ENCODE results near the gene ACIN1. TPM values are rescaled to one million over a fixed set of nuclear protein-coding genes. Genes with fewer than 3 reads are reported as not detected.

ACIN1 gene
- total and polyA plus RNA-seq, 9 donors: 72.5 to 157 (median 131) TPM

- WGBS (ENCODE audit: insufficient coverage): 33% methylated on average over 1 of the region's 5 CpGs
- H3K9me3 ChIP-seq (replicated peaks; ENCODE audit: control insufficient read depth, low read depth, low read length): no peaks in the 10 kb centered on the region
- H3K27me3 ChIP-seq (ENCODE audit: control insufficient read depth, insufficient read depth, low read length): no peaks in the 10 kb centered on the region
- no peak overlapping the region for H3K27ac ChIP-seq (ENCODE audit: low read length)
- H3K36me3 ChIP-seq (ENCODE audit: control insufficient read depth, insufficient read depth, low read length): peaks cover 7% of the 10 kb centered on the region
- DNase-seq: no peak
- H3K4me3 ChIP-seq (ENCODE audit: low read length): no peak overlapping the region
- peaks cover 11% of the 10 kb centered on the region for H3K4me1 ChIP-seq (ENCODE audit: control insufficient read depth, insufficient read depth, low read length)
These were observed 43.5 kb downstream of the ACIN1 start for GRCh38 chr14:23051141-23052057.

GRCh38 chr14:23049011-23049410 lies 45.9 kb downstream of the ACIN1 start:
- no peak for DNase-seq
- H3K4me1 ChIP-seq (ENCODE audit: control insufficient read depth, insufficient read depth, low read length): peaks cover 3% of the 10 kb centered on the region

GRCh38 chr14:23047751-23048693 lies 46.9 kb downstream of the ACIN1 start:
- no peak for DNase-seq
- no peak overlapping the region for H3K4me3 ChIP-seq (ENCODE audit: low read length)
- H3K4me1 ChIP-seq (ENCODE audit: control insufficient read depth, insufficient read depth, low read length): peaks cover 6% of the 10 kb centered on the region
- no peaks in the 10 kb centered on the region for H3K27me3 ChIP-seq (ENCODE audit: control insufficient read depth, insufficient read depth, low read length)
- no peaks in the 10 kb centered on the region for H3K9me3 ChIP-seq (replicated peaks; ENCODE audit: control insufficient read depth, low read depth, low read length)
- 75% methylated on average over 73 of the region's 85 CpGs for WGBS (ENCODE audit: insufficient coverage)
- H3K36me3 ChIP-seq (ENCODE audit: control insufficient read depth, insufficient read depth, low read length): peaks cover 7% of the 10 kb centered on the region
- peak overlapping the region; percentile 49 for H3K27ac ChIP-seq (ENCODE audit: low read length)

More at GRCh38 chr14:23049011-23049410, 45.9 kb downstream of the ACIN1 start:
- no peaks in the 10 kb centered on the region for H3K27me3 ChIP-seq (ENCODE audit: control insufficient read depth, insufficient read depth, low read length)
- H3K9me3 ChIP-seq (replicated peaks; ENCODE audit: control insufficient read depth, low read depth, low read length): no peaks in the 10 kb centered on the region
- no peak overlapping the region for H3K27ac ChIP-seq (ENCODE audit: low read length)
- H3K36me3 ChIP-seq (ENCODE audit: control insufficient read depth, insufficient read depth, low read length): peaks cover 7% of the 10 kb centered on the region
- 98% methylated on average over 7 of the region's 9 CpGs for WGBS (ENCODE audit: insufficient coverage)
- no peak overlapping the region for H3K4me3 ChIP-seq (ENCODE audit: low read length)

DNA sequence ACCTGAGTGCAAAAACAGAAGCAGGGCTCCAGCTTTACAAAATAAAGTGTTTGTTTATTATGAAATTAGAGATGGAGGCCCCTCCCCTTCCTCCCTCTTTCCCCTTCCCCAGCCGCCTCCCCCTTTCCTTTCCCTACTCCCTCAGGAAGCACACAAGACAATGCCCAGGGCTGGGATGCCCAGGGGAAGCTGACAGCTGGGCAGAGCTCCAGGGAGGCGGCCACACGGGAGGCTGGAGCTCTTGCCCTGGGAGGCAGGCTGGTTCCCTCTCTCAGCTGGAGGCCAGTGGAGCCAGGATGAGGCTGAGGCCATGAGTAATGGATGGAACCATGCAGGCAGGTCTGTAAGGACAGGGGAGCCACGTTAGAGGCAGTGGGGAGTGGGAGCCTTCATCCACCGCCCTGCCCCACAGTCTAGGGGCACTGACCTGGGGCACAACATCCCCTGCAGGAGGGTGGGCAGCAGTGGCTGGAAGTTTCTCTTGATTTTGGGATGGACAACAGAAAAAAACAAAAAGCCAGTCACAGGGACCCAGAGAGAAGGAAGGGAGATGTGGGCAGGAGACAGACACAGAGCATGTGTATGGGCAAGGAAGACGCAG lies 47.8 kb downstream of the ACIN1 start:
- no peak overlapping the region for H3K4me3 ChIP-seq (ENCODE audit: low read length)
- 62% methylated on average over 4 of the region's 6 CpGs for WGBS (ENCODE audit: insufficient coverage)
- H3K4me1 ChIP-seq (ENCODE audit: control insufficient read depth, insufficient read depth, low read length): peaks cover 6% of the 10 kb centered on the region
- H3K27me3 ChIP-seq (ENCODE audit: control insufficient read depth, insufficient read depth, low read length): no peaks in the 10 kb centered on the region
- H3K27ac ChIP-seq (ENCODE audit: low read length): peak overlapping the region; percentile 49
- no peak for DNase-seq
- H3K9me3 ChIP-seq (replicated peaks; ENCODE audit: control insufficient read depth, low read depth, low read length): no peaks in the 10 kb centered on the region
- H3K36me3 ChIP-seq (ENCODE audit: control insufficient read depth, insufficient read depth, low read length): peaks cover 7% of the 10 kb centered on the region

DNA sequence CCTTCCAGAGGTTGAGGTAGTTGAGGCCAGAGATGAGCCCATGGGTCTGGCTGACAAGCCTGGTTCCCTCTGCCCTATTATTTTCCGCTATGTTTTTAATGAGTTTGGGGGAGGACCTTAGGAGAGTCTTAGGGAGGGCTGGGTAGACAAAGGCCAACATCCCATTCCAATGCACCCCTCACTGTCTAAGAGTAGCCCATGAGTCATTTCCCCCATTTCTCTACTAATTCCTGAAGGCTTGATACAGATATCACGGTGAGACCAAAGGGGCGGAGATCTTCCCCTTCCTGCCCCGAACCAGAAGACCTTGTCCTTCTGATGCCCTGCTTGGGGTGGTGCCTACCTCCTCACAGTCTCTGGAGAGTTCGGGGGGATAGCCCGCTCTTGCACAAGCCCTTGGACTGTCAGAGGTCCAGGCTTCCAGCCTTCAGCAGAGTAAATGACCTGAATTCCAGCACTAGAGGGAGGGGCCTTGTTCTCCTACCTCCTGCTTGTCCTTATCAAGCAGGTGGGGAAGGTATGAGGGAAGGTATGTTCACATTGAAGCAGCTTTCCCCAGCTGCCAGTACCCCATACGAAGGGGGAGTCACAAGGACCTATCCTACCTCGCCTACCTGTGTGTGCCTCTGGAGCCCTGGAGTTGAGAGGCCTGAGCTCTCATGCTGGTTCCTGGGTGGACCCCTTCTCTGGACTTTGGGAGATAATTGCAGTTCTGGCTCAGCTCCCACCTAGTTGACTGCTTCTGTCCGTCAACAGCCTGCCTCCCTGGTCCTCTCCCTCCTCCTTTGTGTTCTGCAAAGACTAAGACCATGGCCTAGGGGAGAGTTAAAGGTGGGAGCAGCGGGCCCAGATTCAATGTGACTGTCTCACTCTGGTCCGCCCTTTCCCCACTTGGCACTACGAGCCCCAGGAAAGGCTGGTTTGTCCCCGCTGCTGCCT lies 49.2 kb downstream of the ACIN1 start:
- Histone ChIP-seq H3K4me1 (ENCODE audit: control insufficient read depth, insufficient read depth, low read length) (peaks cover 6% of the 10 kb centered on the region), H3K9me3 (replicated peaks; ENCODE audit: control insufficient read depth, low read depth, low read length) (no peaks in the 10 kb centered on the region), H3K27ac (ENCODE audit: low read length) (peak overlapping the region; percentile 20), H3K36me3 (ENCODE audit: control insufficient read depth, insufficient read depth, low read length) (peaks cover 7% of the 10 kb centered on the region), H3K4me3 (ENCODE audit: low read length) (no peak overlapping the region), H3K27me3 (ENCODE audit: control insufficient read depth, insufficient read depth, low read length) (no peaks in the 10 kb centered on the region)
- DNase-seq: no peak
- WGBS (ENCODE audit: insufficient coverage): 85% methylated on average over 8 of the region's 13 CpGs

DNA sequence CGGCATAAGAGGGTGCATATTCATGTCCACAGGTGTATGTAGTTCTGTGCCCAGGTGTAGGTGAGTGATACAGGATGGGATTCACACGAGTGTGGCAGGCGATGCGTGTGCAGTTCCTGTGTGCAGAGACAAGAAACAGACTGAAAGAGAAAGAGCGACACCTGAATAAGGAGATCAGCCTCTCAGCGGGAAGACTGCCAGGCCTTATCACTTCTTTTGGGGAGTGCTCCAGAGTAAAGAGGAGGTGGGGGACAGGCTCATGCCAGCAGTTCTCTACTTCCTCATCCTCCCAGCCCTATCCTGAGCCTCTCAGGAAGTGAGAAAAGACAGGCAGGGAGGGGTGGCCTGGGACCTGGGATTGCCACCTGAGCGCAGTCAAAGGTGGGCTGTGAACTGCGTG lies 50.1 kb downstream of the ACIN1 start:
- Histone ChIP-seq H3K4me3 (ENCODE audit: low read length) (no peak overlapping the region), H3K36me3 (ENCODE audit: control insufficient read depth, insufficient read depth, low read length) (peaks cover 7% of the 10 kb centered on the region), H3K27me3 (ENCODE audit: control insufficient read depth, insufficient read depth, low read length) (no peaks in the 10 kb centered on the region), H3K4me1 (ENCODE audit: control insufficient read depth, insufficient read depth, low read length) (peaks cover 6% of the 10 kb centered on the region), H3K27ac (ENCODE audit: low read length) (no peak overlapping the region), H3K9me3 (replicated peaks; ENCODE audit: control insufficient read depth, low read depth, low read length) (no peaks in the 10 kb centered on the region)
- 82% methylated on average over 4 of the region's 8 CpGs for WGBS (ENCODE audit: insufficient coverage)
- no peak for DNase-seq

GRCh38 chr14:23043754-23044153 lies 51.2 kb downstream of the ACIN1 start:
- DNase-seq: no peak
- H3K36me3 ChIP-seq (ENCODE audit: control insufficient read depth, insufficient read depth, low read length): peaks cover 3% of the 10 kb centered on the region
- no peaks in the 10 kb centered on the region for H3K27me3 ChIP-seq (ENCODE audit: control insufficient read depth, insufficient read depth, low read length)
- H3K4me1 ChIP-seq (ENCODE audit: control insufficient read depth, insufficient read depth, low read length): peaks cover 6% of the 10 kb centered on the region
- H3K9me3 ChIP-seq (replicated peaks; ENCODE audit: control insufficient read depth, low read depth, low read length): no peaks in the 10 kb centered on the region
- WGBS (ENCODE audit: insufficient coverage): no CpG with 5 or more reads among the region's 3 CpGs
- H3K27ac ChIP-seq (ENCODE audit: low read length): no peak overlapping the region
- no peak overlapping the region for H3K4me3 ChIP-seq (ENCODE audit: low read length)

GRCh38 chr14:23043145-23043544 lies 51.8 kb downstream of the ACIN1 start:
- Histone ChIP-seq H3K36me3 (ENCODE audit: control insufficient read depth, insufficient read depth, low read length) (no peaks in the 10 kb centered on the region), H3K9me3 (replicated peaks; ENCODE audit: control insufficient read depth, low read depth, low read length) (no peaks in the 10 kb centered on the region), H3K27me3 (ENCODE audit: control insufficient read depth, insufficient read depth, low read length) (no peaks in the 10 kb centered on the region), H3K4me3 (ENCODE audit: low read length) (no peak overlapping the region), H3K4me1 (ENCODE audit: control insufficient read depth, insufficient read depth, low read length) (peaks cover 6% of the 10 kb centered on the region), H3K27ac (ENCODE audit: low read length) (no peak overlapping the region)
- WGBS (ENCODE audit: insufficient coverage): 71% methylated on average over 3 of the region's 6 CpGs
- DNase-seq: no peak

Measured in muscle of leg (tissue), 11 donors.